ENCODE results near the gene AKR1E2.

AKR1E2 gene

GRCh38 chr10:4849555-4850242, 23.7 kb downstream of the AKR1E2 start:
- TF ChIP-seq, protein P1, sequence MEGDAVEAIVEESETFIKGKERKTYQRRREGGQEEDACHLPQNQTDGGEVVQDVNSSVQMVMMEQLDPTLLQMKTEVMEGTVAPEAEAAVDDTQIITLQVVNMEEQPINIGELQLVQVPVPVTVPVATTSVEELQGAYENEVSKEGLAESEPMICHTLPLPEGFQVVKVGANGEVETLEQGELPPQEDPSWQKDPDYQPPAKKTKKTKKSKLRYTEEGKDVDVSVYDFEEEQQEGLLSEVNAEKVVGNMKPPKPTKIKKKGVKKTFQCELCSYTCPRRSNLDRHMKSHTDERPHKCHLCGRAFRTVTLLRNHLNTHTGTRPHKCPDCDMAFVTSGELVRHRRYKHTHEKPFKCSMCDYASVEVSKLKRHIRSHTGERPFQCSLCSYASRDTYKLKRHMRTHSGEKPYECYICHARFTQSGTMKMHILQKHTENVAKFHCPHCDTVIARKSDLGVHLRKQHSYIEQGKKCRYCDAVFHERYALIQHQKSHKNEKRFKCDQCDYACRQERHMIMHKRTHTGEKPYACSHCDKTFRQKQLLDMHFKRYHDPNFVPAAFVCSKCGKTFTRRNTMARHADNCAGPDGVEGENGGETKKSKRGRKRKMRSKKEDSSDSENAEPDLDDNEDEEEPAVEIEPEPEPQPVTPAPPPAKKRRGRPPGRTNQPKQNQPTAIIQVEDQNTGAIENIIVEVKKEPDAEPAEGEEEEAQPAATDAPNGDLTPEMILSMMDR (IDR thresholded peaks at IDR 0.05; ENCODE audit: low read depth, low read length): peak; percentile 99
- in situ Hi-C loops (cut with HindIII; ENCODE audit: low sequenced_read_pairs): no loop called here
- H3K4me3 ChIP-seq (ENCODE audit: low read depth, low read length): no peak overlapping the region
- peak; percentile 97 for DNase-seq (ENCODE audit: low read depth, low spot score)

DNA sequence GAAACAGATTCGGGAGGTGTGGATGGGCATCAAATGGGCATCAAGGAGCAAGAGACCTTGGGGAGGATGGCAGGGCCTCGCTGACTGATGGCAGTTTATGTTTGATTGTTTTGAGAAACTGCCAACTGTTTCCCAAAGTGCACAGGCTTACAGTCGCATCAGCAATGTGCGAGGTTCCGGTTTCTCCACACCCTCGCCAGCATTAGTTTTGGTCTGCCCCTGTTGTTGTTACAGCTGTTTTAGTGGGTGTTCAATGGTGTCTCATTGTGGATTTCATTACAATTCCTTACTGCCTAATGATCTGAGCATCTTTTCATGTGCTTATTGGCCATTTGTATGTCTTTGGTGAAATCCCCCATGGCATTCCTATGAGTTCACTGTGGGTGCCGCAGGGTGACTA, 24.4 kb downstream of the AKR1E2 start:
- no peak for DNase-seq (ENCODE audit: low read depth, low spot score)
- TF ChIP-seq, protein P1 (IDR thresholded peaks at IDR 0.05; ENCODE audit: low read depth, low read length): no peak
- no peak overlapping the region for H3K4me3 ChIP-seq (ENCODE audit: low read depth, low read length)
- in situ Hi-C loops (cut with HindIII; ENCODE audit: low sequenced_read_pairs): no loop called here

DNA sequence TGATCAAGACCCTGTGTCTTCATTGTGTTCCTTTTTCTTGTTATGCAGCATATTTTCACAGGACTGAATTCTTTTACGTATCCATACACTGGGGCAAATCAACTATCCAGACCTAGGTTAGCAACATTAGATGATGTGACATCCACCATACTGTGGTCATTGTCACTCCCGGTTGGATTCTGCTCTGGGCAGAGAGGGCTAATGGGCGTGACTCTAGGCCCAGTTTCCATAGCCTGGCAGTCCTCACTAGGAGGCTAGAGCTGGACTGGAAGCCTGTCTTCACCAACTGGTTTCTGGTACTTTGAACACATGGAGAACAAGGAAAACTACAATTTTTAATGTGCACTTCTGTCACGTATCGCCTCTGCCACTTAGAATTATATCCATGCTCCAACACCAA, 25.2 kb downstream of the AKR1E2 start:
- no peak overlapping the region for H3K4me3 ChIP-seq (ENCODE audit: low read depth, low read length)
- no peak for DNase-seq (ENCODE audit: low read depth, low spot score)
- TF ChIP-seq, protein P1 (IDR thresholded peaks at IDR 0.05; ENCODE audit: low read depth, low read length): no peak
- in situ Hi-C loops (cut with HindIII; ENCODE audit: low sequenced_read_pairs): no loop called here

- TF ChIP-seq, protein P1 (IDR thresholded peaks at IDR 0.05; ENCODE audit: low read depth, low read length): no peak
- DNase-seq (ENCODE audit: low read depth, low spot score): no peak
- in situ Hi-C loops (cut with HindIII; ENCODE audit: low sequenced_read_pairs): no loop called here
- H3K4me3 ChIP-seq (ENCODE audit: low read depth, low read length): no peak overlapping the region
Observed at GRCh38 chr10:4851846-4852245, 25.8 kb downstream of the AKR1E2 start.

GRCh38 chr10:4865945-4866661, 40.1 kb downstream of the AKR1E2 start:
- in situ Hi-C loops (cut with HindIII; ENCODE audit: low sequenced_read_pairs): no loop called here
- H3K4me3 ChIP-seq (ENCODE audit: low read depth, low read length): no peak overlapping the region
- TF ChIP-seq, protein P1 (IDR thresholded peaks at IDR 0.05; ENCODE audit: low read depth, low read length): no peak
- no peak for DNase-seq (ENCODE audit: low read depth, low spot score)

- TF ChIP-seq, protein P1 (IDR thresholded peaks at IDR 0.05; ENCODE audit: low read depth, low read length): no peak
- in situ Hi-C loops (cut with HindIII; ENCODE audit: low sequenced_read_pairs): no loop called here
- no peak overlapping the region for H3K4me3 ChIP-seq (ENCODE audit: low read depth, low read length)
- DNase-seq (ENCODE audit: low read depth, low spot score): no peak
Observed at GRCh38 chr10:4867109-4867519, 41.1 kb downstream of the AKR1E2 start.

All from astrocyte of the spinal cord (primary cell).